Endothelial cell of umbilical vein (primary cell): ENCODE data around the gene IL20. TPM values are rescaled to one million over a fixed set of nuclear protein-coding genes. Genes with fewer than 3 reads are reported as not detected.

ENCODE experiments used
- BruUV-seq: library from RNA; stranded (reverse); fragments of 400-500 nt; replicated peaks from 2 replicates; lab custom pipeline; 2021; lab: Mats Ljungman, UMichigan
- CTCF ChIA-PET: fragments of 300-600, 350-600 bp; sonication (Branson Sonifier 250); formaldehyde crosslinking; loops from one replicate; lab custom pipeline; 2021; ENCODE audit warnings: antibody characterized with exemption, inconsistent platforms; lab: Charles Lee
- POLR2A ChIA-PET: fragments of 300-600, 350-600 bp; sonication (Branson Sonifier 250); formaldehyde crosslinking; loops from one replicate; lab custom pipeline; 2021; ENCODE audit warnings: antibody characterized with exemption, inconsistent platforms; lab: Charles Lee
- DNase-seq: peaks from one replicate; pipeline ENCODE4 v3.0.0-alpha.2; 2011; ENCODE audit warnings: low read depth, low spot score
- FAIRE-seq: peaks from 2 replicates; lab custom pipeline; 2011; peaks lifted over from hg19 to GRCh38; lab: Jason Lieb, UNC
- H2AFZ ChIP-seq: 2 replicates; pipeline ENCODE4 v1.6.0; 2012; ENCODE audit warnings: low read depth, low read length, control low read depth, inconsistent platforms
- H3K27ac ChIP-seq: 2 replicates; pipeline ENCODE4 v1.5.1; 2011; ENCODE audit warnings: low read depth, mild to moderate bottlenecking, control low read depth, low read length, moderate library complexity; ENCODE audit not compliant: insufficient read depth
- H3K27me3 ChIP-seq, 2 experiments: 2 replicates each; pipeline versions ENCODE4 v1.6.0 to v1.6.1; 2011; ENCODE audit warnings: low read length in 2 of 2, mixed read lengths in 1 of 2; ENCODE audit not compliant: control insufficient read depth in 2 of 2, insufficient read depth in 2 of 2
- H3K36me3 ChIP-seq, 2 experiments: 2 replicates in 1 of 2; 3 replicates in 1 of 2; pipeline ENCODE4 v1.5.1; 2011; ENCODE audit warnings: low read length in 2 of 2, mild to moderate bottlenecking in 1 of 2, moderate library complexity in 1 of 2; ENCODE audit not compliant: control insufficient read depth in 2 of 2, insufficient read depth in 2 of 2; ENCODE audit errors: extremely low read depth in 1 of 2
- H3K4me1 ChIP-seq: 3 replicates; pipeline ENCODE4 v1.5.1; 2011; ENCODE audit warnings: mild to moderate bottlenecking, low read length; ENCODE audit not compliant: control insufficient read depth, insufficient read depth; ENCODE audit errors: extremely low read depth
- H3K4me2 ChIP-seq: 2 replicates; pipeline ENCODE4 v1.6.1; 2011; ENCODE audit warnings: low read length, control low read depth, mixed read lengths; ENCODE audit not compliant: insufficient read depth
- H3K4me3 ChIP-seq, 3 experiments: fragments of 200-600 bp in 1 of 3; sonication (generic), shearing (Covaris generic) in 1 of 3; replicated peaks in 1 of 3; 2 replicates each; pipeline ENCODE4 v1.5.1; 2011 to 2016; ENCODE audit warnings: control low read depth in 3 of 3, low read length in 3 of 3, mild to moderate bottlenecking in 2 of 3, inconsistent platforms in 1 of 3, low read depth in 1 of 3, moderate library complexity in 1 of 3; ENCODE audit not compliant: insufficient read depth in 1 of 3
- H3K79me2 ChIP-seq: 2 replicates; pipeline ENCODE4 v1.6.0; 2012; ENCODE audit warnings: low read length, inconsistent platforms; ENCODE audit not compliant: control insufficient read depth, insufficient read depth
- H3K9ac ChIP-seq: replicated peaks from 2 replicates; pipeline ENCODE3; 2011; ENCODE audit warnings: low read length, control low read depth; ENCODE audit not compliant: insufficient read depth; ENCODE audit errors: extremely low read depth
- H3K9me1 ChIP-seq: replicated peaks from 3 replicates; pipeline ENCODE4 v1.6.0; 2011; ENCODE audit warnings: mild to moderate bottlenecking, low read length; ENCODE audit not compliant: control insufficient read depth, insufficient read depth; ENCODE audit errors: extremely low read depth
- H3K9me3 ChIP-seq: replicated peaks from 2 replicates; pipeline ENCODE4 v1.5.1; 2012; ENCODE audit warnings: low read length, inconsistent platforms; ENCODE audit not compliant: control insufficient read depth, insufficient read depth
- H4K20me1 ChIP-seq: replicated peaks from 2 replicates; pipeline ENCODE3; 2011; ENCODE audit warnings: mild to moderate bottlenecking, low read length; ENCODE audit not compliant: control insufficient read depth, insufficient read depth; ENCODE audit errors: extremely low read depth
- POLR2AphosphoS5 ChIP-seq: IDR thresholded peaks from 2 replicates; pipeline ENCODE4 v1.6.1; 2012; ENCODE audit warnings: low read depth, mild to moderate bottlenecking, control low read depth, low read length, moderate library complexity; ENCODE audit not compliant: insufficient read depth
- dilution Hi-C: fragments of 300-500 bp; cut with MboI; formaldehyde crosslinking; loops from one replicate; pipeline ENCODE4 v1.15.0; 2019; ENCODE audit warnings: low sequenced_read_pairs; ENCODE audit not compliant: extremely low pct_ligation_motif_present
- intact Hi-C: fragments of 100-400 bp; cut with micrococcal nuclease; formaldehyde crosslinking; loops from one replicate; pipeline ENCODE4 v1.10.0; 2022
- polyA plus RNA-seq, 4 experiments: library from polyadenylated mRNA; depleted of rRNA in 3 of 4; stranded (reverse) in 3 of 4; unstranded in 1 of 4; fragments of >200 nt; gene quantifications; 2 replicates each; pipeline versions ENCODE4 v1.2.1 to v1.2.3, GENCODE V29; 2011 to 2012; ENCODE audit warnings: missing spikeins in 1 of 4
- total RNA-seq: library from RNA; stranded (reverse); gene quantifications from 2 replicates; pipeline ENCODE4 v1.2.3, GENCODE V29; 2021
- TF ChIP-seq, protein P1 (sequence below), 2 donors: IDR thresholded peaks; 1 replicate in 1 of 2; 2 replicates in 1 of 2; pipeline ENCODE4 v1.5.1; 2011; ENCODE audit warnings: low read length in 2 of 2, mild to moderate bottlenecking in 2 of 2, moderate library complexity in 2 of 2, control low read depth in 1 of 2, inconsistent platforms in 1 of 2, low read depth in 1 of 2; ENCODE audit not compliant: insufficient read depth in 1 of 2; ENCODE audit errors: extremely low read depth in 1 of 2

IL20 gene
- total and polyA plus RNA-seq, 2 donors (not counting 3 experiments of a cell fraction or from before 2014, with no cell fraction given) = not detected

DNA sequence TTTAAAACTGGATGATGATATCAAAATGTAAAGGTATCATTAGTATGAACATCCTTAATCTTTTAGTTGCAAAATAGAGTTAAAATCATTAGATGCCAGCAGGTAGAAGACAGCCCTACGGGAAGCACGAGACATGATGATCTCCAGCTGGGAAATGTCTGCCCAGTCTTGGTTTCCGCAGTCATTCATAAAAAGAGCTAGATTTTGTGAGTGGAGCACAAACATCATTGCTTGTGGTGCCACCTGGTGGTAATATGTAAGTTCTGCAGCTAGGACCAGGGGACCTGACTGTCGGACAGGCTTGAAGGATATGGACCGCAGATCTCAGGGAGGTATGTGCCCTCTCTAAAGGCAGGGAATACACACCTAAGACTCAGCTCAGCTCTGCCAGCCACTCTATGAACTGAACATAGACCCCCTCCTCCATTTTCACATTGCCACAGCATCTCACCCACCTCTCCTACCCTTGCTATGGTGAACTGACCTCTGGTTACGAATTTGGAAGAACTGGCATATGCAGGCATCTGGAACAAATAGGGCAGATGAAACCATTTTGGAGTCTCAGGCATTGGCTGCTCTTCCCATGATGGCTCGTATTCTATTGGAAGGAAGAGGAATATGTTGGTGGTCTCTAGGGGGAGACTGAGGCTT lies 47.1 kb downstream of the IL20 start:
- Histone ChIP-seq H3K4me1 (no peaks in the 10 kb centered on the region), H4K20me1 (no peaks in the 10 kb centered on the region), H3K9me1 (no peaks in the 10 kb centered on the region), H3K79me2 (no peaks in the 10 kb centered on the region), H3K4me2 (no peak overlapping the region), H3K36me3 (no peaks in the 10 kb centered on the region), H3K4me3 (no peak overlapping the region), H3K27me3 (peaks cover 35 to 36% of the 10 kb centered on the region in 2 experiments), H3K9me3 (no peaks in the 10 kb centered on the region), H2AFZ (no peak overlapping the region), H3K9ac (no peak overlapping the region), H3K27ac (no peak overlapping the region)
- CTCF ChIA-PET = interaction anchor here (0.7 to 3.6 kb wide), 74 partner anchors 9 to 760 kb away, joined by 3 to 64 read pairs (median 4); partner anchors contain the start of genes DYRK3, EIF2D, FCMR and IL20
- no peak for TF ChIP-seq POLR2AphosphoS5
- TF ChIP-seq, protein P1, sequence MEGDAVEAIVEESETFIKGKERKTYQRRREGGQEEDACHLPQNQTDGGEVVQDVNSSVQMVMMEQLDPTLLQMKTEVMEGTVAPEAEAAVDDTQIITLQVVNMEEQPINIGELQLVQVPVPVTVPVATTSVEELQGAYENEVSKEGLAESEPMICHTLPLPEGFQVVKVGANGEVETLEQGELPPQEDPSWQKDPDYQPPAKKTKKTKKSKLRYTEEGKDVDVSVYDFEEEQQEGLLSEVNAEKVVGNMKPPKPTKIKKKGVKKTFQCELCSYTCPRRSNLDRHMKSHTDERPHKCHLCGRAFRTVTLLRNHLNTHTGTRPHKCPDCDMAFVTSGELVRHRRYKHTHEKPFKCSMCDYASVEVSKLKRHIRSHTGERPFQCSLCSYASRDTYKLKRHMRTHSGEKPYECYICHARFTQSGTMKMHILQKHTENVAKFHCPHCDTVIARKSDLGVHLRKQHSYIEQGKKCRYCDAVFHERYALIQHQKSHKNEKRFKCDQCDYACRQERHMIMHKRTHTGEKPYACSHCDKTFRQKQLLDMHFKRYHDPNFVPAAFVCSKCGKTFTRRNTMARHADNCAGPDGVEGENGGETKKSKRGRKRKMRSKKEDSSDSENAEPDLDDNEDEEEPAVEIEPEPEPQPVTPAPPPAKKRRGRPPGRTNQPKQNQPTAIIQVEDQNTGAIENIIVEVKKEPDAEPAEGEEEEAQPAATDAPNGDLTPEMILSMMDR (IDR thresholded peaks at IDR 0.05; ENCODE audit: extremely low read depth in 1 of 2, insufficient read depth in 1 of 2, low read depth in 1 of 2, low read length in 2 of 2) = peak; percentile 71 to 82
- DNase-seq = peak; percentile 75
- intact Hi-C loops (loop anchor here (1.0 to 10.0 kb wide), 5 partner anchors 103 to 587 kb away; no protein-coding TSS in a partner anchor), dilution Hi-C loops (no loop called here)
- BruUV-seq = no TSS peak
- POLR2A ChIA-PET = interaction anchor here (0.8 kb wide), 1 partner anchor 300 kb away, joined by 3 read pairs; the partner anchor contains the start of gene EIF2D
- peak; percentile 92 for FAIRE-seq
